Hepatocyte (in vitro differentiated cells): Measurements from ENCODE around the gene HSF5. TPM values are rescaled to one million over a fixed set of nuclear protein-coding genes. Genes with fewer than 3 reads are reported as not detected.
A peak's percentile ranks its signal among the peaks of the same experiment; 100 is the strongest.

Source experiments
- DNase-seq: peaks from one replicate; pipeline ENCODE4 v3.0.0-alpha.2; 2016; ENCODE audit warnings: low spot score
- H2AFZ ChIP-seq: fragments of 200-600 bp; sonication (generic); 2 replicates; pipeline ENCODE4 v1.6.0; 2016; ENCODE audit warnings: antibody characterized with exemption, mild to moderate bottlenecking
- H3K27ac ChIP-seq: fragments of 200-600 bp; sonication (generic); 2 replicates; pipeline ENCODE4 v1.5.1; 2016; ENCODE audit warnings: mild to moderate bottlenecking
- H3K27me3 ChIP-seq: fragments of 200-600 bp; sonication (generic); 2 replicates; pipeline ENCODE4 v1.6.1; 2016
- H3K36me3 ChIP-seq: fragments of 200-600 bp; sonication (generic); replicated peaks from 2 replicates; pipeline ENCODE4 v1.5.1; 2016; ENCODE audit warnings: low read depth; ENCODE audit not compliant: insufficient read depth
- H3K4me1 ChIP-seq: fragments of 200-600 bp; sonication (generic); 2 replicates; pipeline ENCODE4 v1.5.1; 2016; ENCODE audit warnings: mild to moderate bottlenecking, moderate library complexity; ENCODE audit not compliant: insufficient read depth
- H3K4me2 ChIP-seq: fragments of 200-600 bp; sonication (generic); 2 replicates; pipeline ENCODE4 v1.6.0; 2016
- H3K4me3 ChIP-seq: fragments of 200-600 bp; sonication (generic); 2 replicates; pipeline ENCODE4 v1.5.1; 2016; ENCODE audit warnings: mild to moderate bottlenecking
- H3K79me2 ChIP-seq: fragments of 200-600 bp; sonication (generic); 2 replicates; pipeline ENCODE4 v1.6.0; 2017; ENCODE audit warnings: mild to moderate bottlenecking
- H3K9me2 ChIP-seq: fragments of 200-600 bp; sonication (generic); replicated peaks from 2 replicates; pipeline ENCODE4 v1.6.0; 2017; ENCODE audit warnings: mild to moderate bottlenecking; ENCODE audit not compliant: insufficient read depth
- H3K9me3 ChIP-seq: fragments of 200-600 bp; sonication (generic); 2 replicates; pipeline ENCODE4 v1.5.1; 2016; ENCODE audit warnings: low read depth, mild to moderate bottlenecking
- H4K20me1 ChIP-seq: fragments of 200-600 bp; sonication (generic); 2 replicates; pipeline ENCODE4 v1.6.0; 2016; ENCODE audit warnings: mild to moderate bottlenecking; ENCODE audit not compliant: insufficient read depth, poor library complexity, severe bottlenecking
- EZH2 ChIP-seq: fragments of 200-600 bp; sonication (generic); IDR thresholded peaks from 2 replicates; pipeline ENCODE4 v1.6.1; 2016; ENCODE audit warnings: antibody characterized with exemption, mild to moderate bottlenecking, borderline replicate concordance
- EZH2phosphoT487 ChIP-seq: fragments of 200-600 bp; sonication (generic); IDR thresholded peaks from one replicate; pipeline ENCODE4 v1.6.1; 2018; ENCODE audit warnings: antibody characterized with exemption, mild to moderate bottlenecking, low read depth, moderate library complexity; ENCODE audit not compliant: unreplicated experiment, severe bottlenecking
- WGBS: methylation state at CpG from one replicate; pipeline ENCODE4 v1.1.6; 2016; ENCODE audit warnings: low lambda C conversion rate; ENCODE audit errors: missing lambda C conversion rate; 5-methylcytosine and 5-hydroxymethylcytosine counted together
- polyA plus RNA-seq: library from polyadenylated mRNA; unstranded; fragments of >200 nt; fragmentation: Nextera tagmentation; extraction: Ambion mirVana; gene quantifications from 2 replicates; pipeline ENCODE4 v1.2.1, GENCODE V29; 2016
- total RNA-seq: library from RNA; depleted of rRNA; stranded (reverse); fragments of >200 nt; gene quantifications from 2 replicates; pipeline ENCODE4 v1.2.3, GENCODE V29; 2014
- TF ChIP-seq, protein P1 (sequence below): fragments of 200-600 bp; sonication (generic); IDR thresholded peaks from 2 replicates; pipeline ENCODE4 v1.5.1; 2016; ENCODE audit warnings: antibody characterized with exemption, mild to moderate bottlenecking; ENCODE audit not compliant: poor library complexity

The HSF5 gene
- total and polyA plus RNA-seq, 2 experiments from 2014 or later: 0.03 TPM; not detected in 1

DNA sequence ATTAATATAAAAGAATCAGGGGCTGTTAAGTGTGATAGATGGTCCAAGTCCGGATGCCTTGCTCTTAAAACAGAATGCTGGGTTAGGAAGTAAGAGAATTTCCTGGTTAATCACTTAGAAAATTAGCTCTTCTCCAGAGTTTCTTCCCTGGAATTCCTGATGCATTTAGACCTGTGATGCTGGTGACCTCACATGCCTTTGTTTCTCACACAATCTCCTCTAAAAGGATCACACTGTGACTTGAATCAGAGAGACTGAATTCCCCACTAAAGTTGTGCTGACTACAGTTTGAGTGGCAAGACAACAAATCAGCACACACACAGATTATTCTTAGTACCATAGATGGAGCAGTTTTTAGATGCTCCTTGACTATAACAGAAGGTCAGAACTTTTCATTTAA, 66.5 kb downstream of the HSF5 start:
- no peaks in the 10 kb centered on the region for H3K9me3 ChIP-seq
- 74% methylated on average over 1 of the region's 1 CpG for WGBS
- no peaks in the 10 kb centered on the region for H3K9me2 ChIP-seq
- TF ChIP-seq EZH2: no peak
- TF ChIP-seq, protein P1, sequence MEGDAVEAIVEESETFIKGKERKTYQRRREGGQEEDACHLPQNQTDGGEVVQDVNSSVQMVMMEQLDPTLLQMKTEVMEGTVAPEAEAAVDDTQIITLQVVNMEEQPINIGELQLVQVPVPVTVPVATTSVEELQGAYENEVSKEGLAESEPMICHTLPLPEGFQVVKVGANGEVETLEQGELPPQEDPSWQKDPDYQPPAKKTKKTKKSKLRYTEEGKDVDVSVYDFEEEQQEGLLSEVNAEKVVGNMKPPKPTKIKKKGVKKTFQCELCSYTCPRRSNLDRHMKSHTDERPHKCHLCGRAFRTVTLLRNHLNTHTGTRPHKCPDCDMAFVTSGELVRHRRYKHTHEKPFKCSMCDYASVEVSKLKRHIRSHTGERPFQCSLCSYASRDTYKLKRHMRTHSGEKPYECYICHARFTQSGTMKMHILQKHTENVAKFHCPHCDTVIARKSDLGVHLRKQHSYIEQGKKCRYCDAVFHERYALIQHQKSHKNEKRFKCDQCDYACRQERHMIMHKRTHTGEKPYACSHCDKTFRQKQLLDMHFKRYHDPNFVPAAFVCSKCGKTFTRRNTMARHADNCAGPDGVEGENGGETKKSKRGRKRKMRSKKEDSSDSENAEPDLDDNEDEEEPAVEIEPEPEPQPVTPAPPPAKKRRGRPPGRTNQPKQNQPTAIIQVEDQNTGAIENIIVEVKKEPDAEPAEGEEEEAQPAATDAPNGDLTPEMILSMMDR: no peak
- TF ChIP-seq EZH2phosphoT487: no peak
- no peak overlapping the region for H2AFZ ChIP-seq
- no peaks in the 10 kb centered on the region for H3K27me3 ChIP-seq
- no peak overlapping the region for H3K4me3 ChIP-seq
- H3K36me3 ChIP-seq: no peaks in the 10 kb centered on the region
- no peaks in the 10 kb centered on the region for H4K20me1 ChIP-seq
- no peak overlapping the region for H3K4me2 ChIP-seq
- H3K79me2 ChIP-seq: peaks cover 5% of the 10 kb centered on the region
- H3K4me1 ChIP-seq: no peaks in the 10 kb centered on the region
- no peak overlapping the region for H3K27ac ChIP-seq
- DNase-seq: no peak

DNA sequence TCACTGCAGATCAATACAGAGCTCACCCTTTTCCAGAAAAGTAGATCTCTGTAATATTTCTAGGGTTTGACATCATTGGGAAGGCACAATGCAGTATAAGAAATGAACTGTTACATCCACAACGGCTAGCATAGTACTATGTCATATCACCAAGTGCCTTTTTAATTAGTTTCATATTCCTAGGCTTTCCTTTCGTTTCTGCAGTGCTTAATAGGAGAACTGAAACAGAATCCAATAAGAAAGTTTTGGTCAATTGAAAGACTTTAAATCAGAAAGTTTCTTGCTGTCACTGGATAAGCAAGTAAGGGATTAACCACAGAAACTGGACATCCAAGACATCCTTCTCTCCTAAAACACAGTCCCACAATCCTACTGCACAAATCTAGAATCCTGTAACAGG, 67.4 kb downstream of the HSF5 start:
- Histone ChIP-seq H3K27me3 (no peaks in the 10 kb centered on the region), H3K4me1 (no peaks in the 10 kb centered on the region), H3K4me2 (no peak overlapping the region), H3K9me3 (no peaks in the 10 kb centered on the region), H3K4me3 (no peak overlapping the region), H3K27ac (no peak overlapping the region), H3K36me3 (no peaks in the 10 kb centered on the region), H4K20me1 (no peaks in the 10 kb centered on the region), H3K79me2 (peaks cover 13% of the 10 kb centered on the region), H3K9me2 (no peaks in the 10 kb centered on the region), H2AFZ (no peak overlapping the region)
- WGBS: 66% methylated on average over 2 of the region's 2 CpGs
- no peak for TF ChIP-seq EZH2phosphoT487
- no peak for TF ChIP-seq EZH2
- TF ChIP-seq, protein P1: no peak
- no peak for DNase-seq

DNA sequence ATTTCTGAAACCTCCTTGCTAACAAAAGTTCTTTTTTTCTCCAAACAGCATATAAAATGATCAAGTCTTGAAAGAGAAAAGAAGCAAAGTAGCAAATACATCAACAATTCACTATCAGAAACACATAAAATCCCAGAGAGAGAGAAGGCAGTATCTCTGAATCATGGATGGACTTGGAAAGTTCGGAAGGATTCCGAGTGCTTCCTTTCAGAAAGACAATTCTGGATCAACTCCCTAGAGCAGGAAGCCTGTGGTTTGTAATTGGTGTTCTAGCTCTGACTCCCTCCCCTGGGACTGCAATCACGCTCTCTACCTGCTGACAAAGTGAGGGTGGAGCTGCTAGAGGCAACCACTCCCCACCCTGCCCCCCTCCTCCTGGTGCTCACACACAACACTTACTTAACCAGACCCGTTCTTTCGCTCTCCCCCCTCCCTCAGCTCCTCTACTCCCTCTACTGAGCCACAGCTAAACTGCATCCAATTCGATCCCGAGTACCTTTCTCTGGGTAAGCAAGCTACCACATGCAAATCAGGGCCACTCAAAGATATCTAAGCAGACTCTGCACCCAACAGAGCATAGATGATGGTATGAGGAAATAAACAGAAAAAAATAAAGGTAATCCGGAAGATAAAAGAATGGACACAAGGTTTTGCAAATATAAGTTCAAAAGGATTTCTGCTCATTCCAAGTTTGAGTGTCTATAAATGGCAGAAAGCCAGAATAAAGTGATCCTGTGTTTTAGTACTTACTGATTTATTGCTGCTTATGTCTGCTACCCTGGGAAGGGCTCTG, 70.7 kb downstream of the HSF5 start, which contains the start of gene RNF43:
RNF43 (minus strand) TSS at position 235 of the 793 bp plus-strand sequence. CDS start 1,957 bp downstream, outside the sequence.
- Histone ChIP-seq H3K27me3 (no peaks in the 10 kb centered on the region), H3K79me2 (peaks cover 45% of the 10 kb centered on the region), H3K36me3 (no peaks in the 10 kb centered on the region), H3K9me3 (no peaks in the 10 kb centered on the region), H3K4me2 (peak within 1 kb of the TSS; percentile 71), H2AFZ (peak within 1 kb of the TSS; percentile 49), H3K4me1 (no peaks in the 10 kb centered on the region), H3K4me3 (peak within 1 kb of the TSS; percentile 62), H4K20me1 (no peaks in the 10 kb centered on the region), H3K9me2 (no peaks in the 10 kb centered on the region), H3K27ac (peak within 1 kb of the TSS; percentile 89)
- WGBS: 2% methylated on average over 8 of the region's 8 CpGs
- TF ChIP-seq EZH2phosphoT487: no peak
- TF ChIP-seq, protein P1: peak; percentile 76
- DNase-seq: peak; percentile 96
